Lung (tissue), 12 donors: Measurements from ENCODE around the gene MRM3. TPM values are rescaled to one million over a fixed set of nuclear protein-coding genes. Genes with fewer than 3 reads are reported as not detected.
A peak's percentile ranks its signal among the peaks of the same experiment; 100 is the strongest.

Experiments
- ATAC-seq: fragments of 200-7000 bp; cut with Tn5 transposase; one replicate; pipeline ENCODE4 v1.9.1; 2020; ENCODE audit warnings: moderate number of reproducible peaks; ENCODE audit not compliant: insufficient read depth, low FRiP score
- DNase-seq, 3 donors: peaks; one replicate each; pipeline ENCODE4 v3.0.0-alpha.2; 2013 to 2017
- H3K27ac ChIP-seq, 2 donors: one replicate each; pipeline ENCODE4 v1.5.1; 2013; ENCODE audit warnings: mild to moderate bottlenecking in 2 of 2, moderate library complexity in 2 of 2, control low read depth in 1 of 2, inconsistent platforms in 1 of 2, low read depth in 1 of 2, low read length in 1 of 2
- H3K27me3 ChIP-seq, 3 donors: one replicate each; pipeline ENCODE4 v1.5.1; 2013; ENCODE audit warnings: low read length in 2 of 3; ENCODE audit not compliant: control insufficient read depth in 3 of 3, insufficient read depth in 3 of 3
- H3K36me3 ChIP-seq, 4 donors: one replicate each; pipeline ENCODE4 v1.5.1; 2013; ENCODE audit warnings: low read length in 4 of 4, mild to moderate bottlenecking in 1 of 4, moderate library complexity in 1 of 4; ENCODE audit not compliant: control insufficient read depth in 4 of 4, insufficient read depth in 4 of 4
- H3K4me1 ChIP-seq, 5 donors: one replicate each; pipeline ENCODE4 v1.5.1; 2013; ENCODE audit warnings: low read length in 5 of 5, mild to moderate bottlenecking in 2 of 5, moderate library complexity in 1 of 5; ENCODE audit not compliant: control insufficient read depth in 5 of 5, insufficient read depth in 5 of 5
- H3K4me3 ChIP-seq: one replicate; pipeline ENCODE4 v1.5.1; 2013; ENCODE audit warnings: mild to moderate bottlenecking, control low read depth, moderate library complexity
- H3K9ac ChIP-seq, 2 donors: one replicate each; pipeline ENCODE4 v1.5.1; 2013; ENCODE audit warnings: low read length in 2 of 2, control low read depth in 1 of 2; ENCODE audit not compliant: insufficient read depth in 1 of 2
- H3K9me3 ChIP-seq, 4 donors: one replicate each; pipeline ENCODE4 v1.5.1; 2013; ENCODE audit warnings: low read length in 3 of 4, mild to moderate bottlenecking in 1 of 4, moderate library complexity in 1 of 4; ENCODE audit not compliant: control insufficient read depth in 4 of 4, insufficient read depth in 3 of 4
- WGBS, 2 donors: extraction: QIAGEN DNeasy Blood & Tissue Kit; methylation state at CpG; one replicate each; pipeline ENCODE4 v1.1.7; 2013; 5-methylcytosine and 5-hydroxymethylcytosine counted together
- polyA plus RNA-seq, 2 donors: library from polyadenylated mRNA; stranded (reverse); fragments of 200-250 nt; gene quantifications; one replicate each; pipeline ENCODE4 v1.2.1, GENCODE V29; 2013
- total RNA-seq, 2 donors: library from RNA; depleted of rRNA in 1 of 2; stranded (reverse); fragments of >200 nt in 1 of 2; gene quantifications; one replicate each; pipeline ENCODE4 v1.2.1, GENCODE V29; 2014 to 2021
- TF ChIP-seq, protein P1 (sequence below): IDR thresholded peaks from 2 replicates; pipeline ENCODE4 v1.5.1; 2012; ENCODE audit warnings: mild to moderate bottlenecking; ENCODE audit errors: control extremely low read depth, extremely low read depth
- donor health status: control.
- donor health status: control.
- donor health status: Bipolar disorder and iron deficiency.
- donor health status: healthy.
- donor health status: DM: yes; HTN: yes; CAD: no.

The MRM3 gene
- total and polyA plus RNA-seq, 4 donors: 10.4 to 16.3 (median 13.1) TPM

DNA sequence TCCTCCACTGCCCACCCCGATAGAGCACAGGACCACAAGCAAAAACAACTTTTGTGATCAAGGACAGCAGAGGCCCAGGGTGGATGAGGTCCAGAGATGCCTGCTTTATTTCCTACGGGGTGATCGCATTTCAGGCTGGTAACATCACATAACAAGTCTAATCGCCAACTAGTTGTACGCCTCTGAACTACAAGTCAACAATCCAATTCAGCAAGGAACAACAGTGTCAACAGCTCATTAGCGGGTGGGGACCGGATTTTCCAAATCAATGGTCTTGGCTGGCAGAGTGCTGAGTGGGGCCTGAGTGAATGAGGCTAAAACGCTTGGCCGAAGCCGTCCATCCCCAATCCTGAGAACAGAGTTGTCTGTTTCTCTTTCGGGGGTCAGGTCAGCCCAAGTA, 17.1 kb downstream of the MRM3 start:
- TF ChIP-seq, protein P1, sequence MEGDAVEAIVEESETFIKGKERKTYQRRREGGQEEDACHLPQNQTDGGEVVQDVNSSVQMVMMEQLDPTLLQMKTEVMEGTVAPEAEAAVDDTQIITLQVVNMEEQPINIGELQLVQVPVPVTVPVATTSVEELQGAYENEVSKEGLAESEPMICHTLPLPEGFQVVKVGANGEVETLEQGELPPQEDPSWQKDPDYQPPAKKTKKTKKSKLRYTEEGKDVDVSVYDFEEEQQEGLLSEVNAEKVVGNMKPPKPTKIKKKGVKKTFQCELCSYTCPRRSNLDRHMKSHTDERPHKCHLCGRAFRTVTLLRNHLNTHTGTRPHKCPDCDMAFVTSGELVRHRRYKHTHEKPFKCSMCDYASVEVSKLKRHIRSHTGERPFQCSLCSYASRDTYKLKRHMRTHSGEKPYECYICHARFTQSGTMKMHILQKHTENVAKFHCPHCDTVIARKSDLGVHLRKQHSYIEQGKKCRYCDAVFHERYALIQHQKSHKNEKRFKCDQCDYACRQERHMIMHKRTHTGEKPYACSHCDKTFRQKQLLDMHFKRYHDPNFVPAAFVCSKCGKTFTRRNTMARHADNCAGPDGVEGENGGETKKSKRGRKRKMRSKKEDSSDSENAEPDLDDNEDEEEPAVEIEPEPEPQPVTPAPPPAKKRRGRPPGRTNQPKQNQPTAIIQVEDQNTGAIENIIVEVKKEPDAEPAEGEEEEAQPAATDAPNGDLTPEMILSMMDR: no peak
- DNase-seq (peak in 2 of 3 donors; percentile 56 to 64), ATAC-seq (no peak)
- 86 to 90% methylated on average over 11 of the region's 11 CpGs for WGBS, 2 donors
- Histone ChIP-seq H3K4me1 (peaks cover 0 to 20% (median 0%) of the 10 kb centered on the region in 5 donors), H3K9ac (no peak overlapping the region), H3K27me3 (no peaks in the 10 kb centered on the region), H3K9me3 (no peaks in the 10 kb centered on the region), H3K27ac (no peak overlapping the region), H3K4me3 (no peak overlapping the region), H3K36me3 (peaks cover 2 to 22% (median 4%) of the 10 kb centered on the region in 4 donors)

DNA sequence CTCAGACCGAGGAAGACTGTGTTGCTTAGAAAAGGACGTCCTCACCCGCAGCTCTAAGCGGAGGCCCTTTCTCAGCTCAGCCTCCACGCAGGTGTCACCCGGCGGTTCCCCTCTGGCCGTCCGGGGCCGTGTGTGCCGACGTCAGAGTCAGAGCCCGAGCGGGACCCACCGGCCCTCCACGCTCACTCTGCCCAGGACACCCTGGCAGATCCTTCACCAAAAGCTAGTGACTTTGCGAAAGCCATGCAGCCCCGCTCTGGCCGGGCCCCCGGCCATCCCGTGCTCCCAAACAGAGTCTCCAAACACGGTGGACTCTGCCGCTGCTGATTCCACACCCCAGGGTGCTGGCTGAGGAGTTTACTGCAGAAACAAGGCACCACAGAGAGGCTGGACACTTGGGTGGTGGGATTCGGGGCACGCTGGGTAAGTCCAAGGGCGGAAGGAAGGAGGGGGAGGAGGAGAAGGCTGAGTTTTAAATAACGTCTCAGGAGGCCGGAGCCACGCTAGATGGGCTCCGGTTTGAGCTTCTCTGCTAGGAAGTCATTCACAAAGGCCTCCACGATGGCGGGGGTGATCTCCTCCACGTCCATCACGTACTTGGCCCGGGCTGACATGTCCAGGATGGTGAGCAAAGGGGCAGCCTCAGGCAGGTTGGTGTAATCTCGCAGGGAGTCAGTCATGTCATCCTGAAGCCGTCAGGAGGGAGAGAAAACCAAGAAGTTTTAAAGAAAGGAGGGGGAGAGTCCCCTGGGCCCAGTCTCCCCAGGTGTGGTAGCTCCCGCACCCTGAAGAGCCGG, 18.5 kb downstream of the MRM3 start:
- WGBS, 2 donors: 90 to 91% methylated on average over 39 of the region's 39 CpGs
- H3K36me3 ChIP-seq: peaks cover 2 to 28% (median 4%) of the 10 kb centered on the region in 4 donors

DNA sequence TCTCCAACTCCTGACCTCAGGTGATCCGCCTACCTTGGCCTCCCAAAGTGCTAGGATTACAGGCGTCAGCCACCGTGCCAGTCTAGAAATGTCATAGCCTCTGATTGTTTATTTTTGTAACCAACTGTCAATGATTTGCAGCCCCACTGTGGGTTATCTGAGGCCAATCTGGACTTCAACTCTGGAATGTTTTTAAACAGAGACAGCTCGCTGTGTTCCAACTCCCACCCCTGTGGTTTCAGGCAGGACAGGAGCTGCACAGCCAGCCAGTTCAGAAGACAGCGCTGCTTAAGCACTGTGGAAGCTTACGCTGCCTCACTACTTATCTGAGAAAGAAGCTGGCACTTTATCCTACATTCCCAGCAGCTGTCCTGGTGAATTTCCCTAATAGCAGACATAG, 19.5 kb downstream of the MRM3 start:
- Histone ChIP-seq H3K36me3 (peaks cover 2 to 30% (median 4%) of the 10 kb centered on the region in 4 donors), H3K9me3 (no peaks in the 10 kb centered on the region), H3K4me1 (peaks cover 0 to 8% (median 0%) of the 10 kb centered on the region in 5 donors), H3K4me3 (no peak overlapping the region), H3K27me3 (no peaks in the 10 kb centered on the region), H3K27ac (no peak overlapping the region), H3K9ac (no peak overlapping the region)
- 88 to 91% methylated on average over 6 of the region's 6 CpGs for WGBS, 2 donors
- ATAC-seq (no peak), DNase-seq (no peak)
- TF ChIP-seq, protein P1: no peak

More for the DNA sequence above, 18.5 kb downstream of the MRM3 start:
- TF ChIP-seq, protein P1: no peak
- Histone ChIP-seq H3K27ac (no peak overlapping the region), H3K9me3 (no peaks in the 10 kb centered on the region), H3K4me3 (no peak overlapping the region), H3K27me3 (no peaks in the 10 kb centered on the region), H3K4me1 (peaks cover 0 to 8% (median 0%) of the 10 kb centered on the region in 5 donors), H3K9ac (no peak overlapping the region)
- ATAC-seq: no peak
- no peak for DNase-seq
